GM18498 (cell line): ENCODE measurements around the gene NTHL1.

ENCODE experiments used
- ATAC-seq: cut with Tn5 transposase; IDR thresholded peaks from one replicate; pipeline ENCODE4 v1.9.1; 2021; ENCODE audit warnings: mild to moderate bottlenecking, moderate library complexity; ENCODE audit not compliant: unreplicated experiment

Gene NTHL1

GRCh38 chr16:1998360-1998835 lies 49.2 kb downstream of the NTHL1 start:
- no peak for ATAC-seq

- ATAC-seq: no peak
Observed at GRCh38 chr16:1997494-1998359, 49.9 kb downstream of the NTHL1 start.

- no peak for ATAC-seq
Observed at GRCh38 chr16:1993731-1994131, 53.9 kb downstream of the NTHL1 start.

GRCh38 chr16:1992704-1993317 lies 54.8 kb downstream of the NTHL1 start:
- no peak for ATAC-seq

- peak; percentile 49 for ATAC-seq
Observed at GRCh38 chr16:1991948-1992703, 55.5 kb downstream of the NTHL1 start.

- ATAC-seq: no peak
Observed at GRCh38 chr16:1991588-1991947, 56.1 kb downstream of the NTHL1 start.

- peak; percentile 50 for ATAC-seq
Observed at GRCh38 chr16:1991135-1991551, 56.5 kb downstream of the NTHL1 start.

- peak; percentile 3 for ATAC-seq
Observed at GRCh38 chr16:1990351-1991134, 57.1 kb downstream of the NTHL1 start.

- ATAC-seq: no peak
Observed at GRCh38 chr16:1990101-1990350, 57.6 kb downstream of the NTHL1 start.
